ENCODE measurements around the gene OS9. TPM values are rescaled to one million over a fixed set of nuclear protein-coding genes. Genes with fewer than 3 reads are reported as not detected.

The OS9 gene
- total and polyA plus RNA-seq, 7 donors: 69.1 to 243 (median 140) TPM

DNA sequence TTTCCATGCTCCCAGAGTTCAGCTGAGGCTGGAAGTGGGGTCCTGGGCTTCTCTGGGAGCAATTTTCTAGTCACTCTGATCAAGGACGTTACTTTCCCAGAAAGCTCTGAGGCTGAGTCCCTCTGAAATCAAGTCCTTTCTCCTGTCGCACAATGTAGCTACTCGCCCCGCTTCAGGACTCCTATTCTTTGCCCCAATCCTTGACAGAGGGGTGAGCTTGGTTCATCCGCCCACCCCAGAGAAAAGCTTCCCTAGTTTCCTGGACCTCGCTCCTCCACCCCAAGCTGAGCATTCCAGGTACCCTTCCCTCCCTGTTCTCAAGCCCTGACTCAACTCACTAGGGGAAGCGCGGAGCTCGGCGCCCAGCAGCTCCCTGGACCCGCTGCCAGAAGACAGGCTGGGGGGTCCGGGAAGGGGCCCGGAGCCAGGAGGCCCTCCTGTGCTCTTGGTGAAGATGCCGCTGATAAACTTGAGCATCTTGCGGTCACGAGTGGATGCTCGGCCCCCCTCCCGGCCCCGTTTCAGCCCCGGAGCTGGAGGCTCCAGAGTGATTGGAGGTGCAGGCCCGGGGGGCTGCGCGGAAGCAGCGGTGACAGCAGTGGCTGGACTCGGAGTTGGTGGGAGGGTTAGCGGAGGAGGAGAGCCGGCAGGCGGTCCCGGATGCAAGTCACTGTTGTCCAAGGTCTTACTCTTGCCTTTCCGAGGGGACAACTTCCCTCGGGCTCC, 43.0 kb downstream of the OS9 start:
- TF ChIP-seq POLR2A (IDR thresholded peaks at IDR 0.05): no peak
- TF ChIP-seq, protein P1, sequence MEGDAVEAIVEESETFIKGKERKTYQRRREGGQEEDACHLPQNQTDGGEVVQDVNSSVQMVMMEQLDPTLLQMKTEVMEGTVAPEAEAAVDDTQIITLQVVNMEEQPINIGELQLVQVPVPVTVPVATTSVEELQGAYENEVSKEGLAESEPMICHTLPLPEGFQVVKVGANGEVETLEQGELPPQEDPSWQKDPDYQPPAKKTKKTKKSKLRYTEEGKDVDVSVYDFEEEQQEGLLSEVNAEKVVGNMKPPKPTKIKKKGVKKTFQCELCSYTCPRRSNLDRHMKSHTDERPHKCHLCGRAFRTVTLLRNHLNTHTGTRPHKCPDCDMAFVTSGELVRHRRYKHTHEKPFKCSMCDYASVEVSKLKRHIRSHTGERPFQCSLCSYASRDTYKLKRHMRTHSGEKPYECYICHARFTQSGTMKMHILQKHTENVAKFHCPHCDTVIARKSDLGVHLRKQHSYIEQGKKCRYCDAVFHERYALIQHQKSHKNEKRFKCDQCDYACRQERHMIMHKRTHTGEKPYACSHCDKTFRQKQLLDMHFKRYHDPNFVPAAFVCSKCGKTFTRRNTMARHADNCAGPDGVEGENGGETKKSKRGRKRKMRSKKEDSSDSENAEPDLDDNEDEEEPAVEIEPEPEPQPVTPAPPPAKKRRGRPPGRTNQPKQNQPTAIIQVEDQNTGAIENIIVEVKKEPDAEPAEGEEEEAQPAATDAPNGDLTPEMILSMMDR (IDR thresholded peaks at IDR 0.05): no peak
- TF ChIP-seq EP300 (IDR thresholded peaks at IDR 0.05): no peak
- no peak for TF ChIP-seq POLR2AphosphoS5 (IDR thresholded peaks at IDR 0.05)
- Histone ChIP-seq H3K9me3 (no peaks in the 10 kb centered on the region), H3K27me3 (peaks cover 52 to 92% (median 61%) of the 10 kb centered on the region in 3 donors), H3K27ac (no peak overlapping the region), H3K4me3 (peak overlapping the region in 3 of 4 donors; percentile 20 to 43 (median 41)), H3K36me3 (no peaks in the 10 kb centered on the region), H3K4me1 (peaks cover 0 to 39% (median 38%) of the 10 kb centered on the region in 4 donors)
- WGBS, 2 donors: 19 to 61% methylated on average over 31 of the region's 31 CpGs
- intact Hi-C loops (cut with DNase I): no loop called here
- DNase-seq: no peak

DNA sequence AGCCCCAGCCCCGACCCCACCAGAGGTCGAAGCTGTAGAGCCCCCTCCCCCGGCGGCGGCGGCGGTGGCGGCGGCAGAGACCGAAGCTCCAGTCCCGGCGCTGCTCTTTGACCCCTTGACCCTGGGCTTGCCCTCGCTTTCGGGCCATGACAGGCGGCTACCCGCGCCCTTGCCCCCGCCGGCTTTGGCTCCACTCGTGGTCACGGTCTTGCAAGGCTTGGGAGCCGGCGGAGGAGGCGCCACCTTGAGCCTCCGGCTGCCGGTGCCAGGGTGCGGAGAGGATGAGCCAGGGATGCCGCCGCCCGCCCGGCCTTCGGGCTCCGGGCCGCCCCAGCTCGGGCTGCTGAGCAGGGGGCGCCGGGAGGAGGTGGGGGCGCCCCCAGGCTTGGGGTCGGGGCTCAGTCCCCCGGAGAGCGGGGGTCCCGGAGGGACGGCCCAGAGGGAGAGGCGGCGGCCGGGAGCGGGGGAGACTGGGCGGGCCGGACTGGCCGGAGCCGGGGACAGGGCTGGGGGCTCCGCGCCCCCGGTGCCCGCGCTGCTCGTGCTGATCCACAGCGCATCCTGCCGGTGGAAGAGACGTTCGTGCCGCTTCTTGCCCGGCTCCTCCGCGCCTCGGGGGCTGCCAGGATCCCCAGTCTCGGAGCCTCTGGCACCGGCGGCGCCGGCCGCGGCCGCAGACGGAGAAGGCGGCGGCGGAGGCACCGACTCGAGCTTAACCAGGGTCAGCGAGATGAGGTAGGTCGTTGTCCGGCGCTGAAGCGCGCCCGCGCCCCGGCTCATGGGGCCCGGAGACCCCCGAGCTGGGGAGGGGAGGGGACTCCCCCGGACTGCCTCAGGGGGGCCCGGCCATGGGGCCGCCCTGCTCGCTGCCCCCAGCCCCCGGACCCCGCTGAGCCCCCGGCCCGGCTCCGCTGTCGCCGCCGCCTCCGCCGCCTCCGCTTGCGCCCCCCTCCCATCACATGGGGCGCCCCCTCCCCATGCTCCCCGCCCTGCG, 43.8 kb downstream of the OS9 start:
- Histone ChIP-seq H3K4me1 (peaks cover 0 to 39% (median 38%) of the 10 kb centered on the region in 4 donors), H3K27ac (peak overlapping the region in 1 of 4 donors; percentile 38), H3K4me3 (peak overlapping the region in 3 of 4 donors; percentile 20 to 43 (median 41)), H3K27me3 (peaks cover 52 to 85% (median 58%) of the 10 kb centered on the region in 3 donors), H3K9me3 (no peaks in the 10 kb centered on the region), H3K36me3 (no peaks in the 10 kb centered on the region)
- 18 to 52% methylated on average over 110 of the region's 110 CpGs for WGBS, 2 donors
- intact Hi-C loops (cut with DNase I): no loop called here
- TF ChIP-seq POLR2AphosphoS5 (IDR thresholded peaks at IDR 0.05) (no peak), EP300 (IDR thresholded peaks at IDR 0.05) (no peak), POLR2A (IDR thresholded peaks at IDR 0.05) (no peak)
- TF ChIP-seq, protein P1 (IDR thresholded peaks at IDR 0.05): no peak
- DNase-seq: no peak

DNA sequence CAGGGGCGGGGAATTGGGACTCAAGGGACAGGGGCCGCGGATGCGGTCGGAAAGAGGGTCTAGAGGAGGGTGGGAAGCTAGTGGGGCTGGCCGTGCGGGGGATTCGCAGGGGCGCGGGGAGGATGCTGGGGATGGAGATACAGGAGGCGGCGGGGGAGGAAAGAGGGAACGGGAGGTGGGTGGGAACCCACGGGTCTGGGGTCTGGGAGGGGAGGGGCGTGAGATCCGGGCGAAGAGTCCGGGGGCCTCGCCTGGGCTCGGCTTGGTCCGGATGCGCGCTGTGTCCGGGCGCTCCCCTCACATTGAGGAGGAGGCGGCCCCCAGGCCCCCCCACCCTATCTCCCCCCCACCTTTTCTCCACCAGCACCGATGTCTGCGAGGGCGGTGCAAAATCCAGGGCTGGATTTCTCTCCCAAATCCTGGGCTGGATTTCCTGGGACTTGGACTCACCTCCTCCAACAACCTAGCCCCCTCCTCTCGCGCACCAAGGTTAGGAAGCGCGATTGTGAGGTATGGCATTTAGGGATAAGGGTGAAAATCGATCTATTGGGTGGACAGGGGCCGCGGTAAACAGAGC, 44.8 kb downstream of the OS9 start, which contains the start of gene AGAP2:
TSS of gene AGAP2 (minus strand) at position 82 of the 577 bp plus-strand sequence. CDS start 496 bp downstream, outside the sequence.
- 24 to 43% methylated on average over 36 of the region's 36 CpGs for WGBS, 2 donors
- H3K4me1 ChIP-seq: peaks cover 0 to 39% (median 38%) of the 10 kb centered on the region in 4 donors
- no peaks in the 10 kb centered on the region for H3K9me3 ChIP-seq
- peak within 1 kb of the TSS in 3 of 4 donors; percentile 20 to 43 (median 41) for H3K4me3 ChIP-seq
- TF ChIP-seq POLR2AphosphoS5 (IDR thresholded peaks at IDR 0.05) (no peak), EP300 (IDR thresholded peaks at IDR 0.05) (no peak)
- DNase-seq: no peak
- intact Hi-C loops (cut with DNase I): no loop called here
- H3K36me3 ChIP-seq: no peaks in the 10 kb centered on the region
- H3K27ac ChIP-seq: peak within 1 kb of the TSS in 1 of 4 donors; percentile 38
- H3K27me3 ChIP-seq: peaks cover 47 to 75% (median 51%) of the 10 kb centered on the region in 3 donors

DNA sequence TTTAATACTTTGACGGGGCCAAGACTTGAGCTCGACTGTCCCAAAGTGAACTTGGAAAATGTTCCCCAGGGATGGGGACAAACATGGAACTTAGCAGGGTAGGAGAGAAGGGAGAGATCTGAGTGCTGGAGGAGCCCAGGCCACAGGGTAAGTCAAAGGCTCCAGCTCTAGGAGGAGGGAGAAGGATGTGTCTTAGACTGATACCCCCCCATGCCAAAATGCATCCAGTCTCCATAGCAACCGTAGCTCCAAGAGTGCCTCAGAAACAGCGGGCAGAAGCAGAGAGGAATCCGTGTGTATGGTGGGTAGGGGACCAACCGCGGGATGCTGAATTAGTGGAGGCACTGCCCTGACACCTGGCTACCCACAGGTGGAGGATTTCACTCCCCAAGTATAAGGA, 45.5 kb downstream of the OS9 start:
- no peak for TF ChIP-seq POLR2A (IDR thresholded peaks at IDR 0.05)
- TF ChIP-seq POLR2AphosphoS5 (IDR thresholded peaks at IDR 0.05): no peak
- TF ChIP-seq, protein P1 (IDR thresholded peaks at IDR 0.05): no peak
- TF ChIP-seq EP300 (IDR thresholded peaks at IDR 0.05): no peak
- WGBS, 2 donors: 21 to 59% methylated on average over 7 of the region's 7 CpGs
- H3K27me3 ChIP-seq: peaks cover 42 to 69% (median 44%) of the 10 kb centered on the region in 3 donors

More for the DNA sequence above, 45.5 kb downstream of the OS9 start:
- intact Hi-C loops (cut with DNase I): no loop called here
- H3K4me3 ChIP-seq: no peak overlapping the region
- H3K27ac ChIP-seq: no peak overlapping the region
- no peak for DNase-seq
- H3K36me3 ChIP-seq: no peaks in the 10 kb centered on the region
- H3K4me1 ChIP-seq: peaks cover 0 to 44% (median 42%) of the 10 kb centered on the region in 4 donors
- H3K9me3 ChIP-seq: no peaks in the 10 kb centered on the region

Data from sigmoid colon (tissue), 7 donors.